ENCODE data around the gene CD109.
A peak's percentile ranks its signal among the peaks of the same experiment; 100 is the strongest.

CD109 gene

DNA sequence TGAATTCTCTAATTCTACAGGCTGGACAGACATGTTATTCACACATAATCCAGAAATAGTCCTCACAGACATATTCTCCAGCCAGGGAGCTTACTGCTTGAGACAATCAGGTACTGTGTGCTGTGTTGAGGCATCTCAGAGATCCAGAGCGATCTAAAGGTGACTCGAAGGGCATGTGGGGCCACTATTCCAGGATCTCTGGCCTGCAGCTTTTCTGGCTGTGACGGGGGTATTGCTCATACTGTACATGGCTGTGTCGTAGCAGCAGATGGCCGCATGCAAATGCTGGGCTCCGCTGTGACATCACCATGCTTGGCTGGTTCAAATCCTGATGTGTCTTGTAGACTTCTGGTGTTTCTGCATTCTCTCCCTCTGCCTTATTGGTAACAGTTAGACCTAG, 37.8 kb downstream of the CD109 start:
- H3K4me3 ChIP-seq (ENCODE audit: low read depth, low read length): no peak overlapping the region
- H3K18ac ChIP-seq (ENCODE audit: low read length): no peak overlapping the region
- H2AK5ac ChIP-seq (ENCODE audit: low read length): no peak overlapping the region
- H3K14ac ChIP-seq (ENCODE audit: low read length): no peak overlapping the region
- DNase-seq: no peak
- no peak overlapping the region for H4K8ac ChIP-seq (ENCODE audit: low read depth, low read length)
- H3K4me1 ChIP-seq (ENCODE audit: control insufficient read depth in 1 of 2, insufficient read depth in 2 of 2, low read length in 2 of 2): no peaks in the 10 kb centered on the region
- H3K27me3 ChIP-seq (ENCODE audit: insufficient read depth, low read length): no peaks in the 10 kb centered on the region
- H3K9me3 ChIP-seq (ENCODE audit: insufficient read depth, low read depth, low read length): peaks cover 2% of the 10 kb centered on the region
- H2BK120ac ChIP-seq (ENCODE audit: insufficient read depth, low read length, poor library complexity): no peak overlapping the region
- no peak overlapping the region for H3K27ac ChIP-seq (ENCODE audit: low read depth, low read length)
- H3K23ac ChIP-seq (ENCODE audit: low read length): no peak overlapping the region
- H3K4ac ChIP-seq (ENCODE audit: low read depth, low read length): no peak overlapping the region
- H3K4me2 ChIP-seq (ENCODE audit: low read length): no peak overlapping the region
- H3K79me2 ChIP-seq (ENCODE audit: control insufficient read depth, insufficient read depth, low read length, poor library complexity): no peaks in the 10 kb centered on the region
- no peak overlapping the region for H4K91ac ChIP-seq (ENCODE audit: low read depth, low read length)
- no peak overlapping the region for H2BK5ac ChIP-seq (ENCODE audit: low read depth, low read length, poor library complexity)
- no CpG with 5 or more reads among the region's 6 CpGs for WGBS (ENCODE audit: extremely low coverage, insufficient coverage, insufficient read length)
- no peak overlapping the region for H2AFZ ChIP-seq (ENCODE audit: insufficient read depth, low read length, poor library complexity)
- no peaks in the 10 kb centered on the region for H3K79me1 ChIP-seq (ENCODE audit: low read length)
- H3K36me3 ChIP-seq (ENCODE audit: control insufficient read depth in 1 of 2, insufficient read depth in 2 of 2, low read length in 2 of 2): no peaks in the 10 kb centered on the region
- no peak overlapping the region for H2BK12ac ChIP-seq (ENCODE audit: low read length)
- no peak overlapping the region for H4K12ac ChIP-seq (ENCODE audit: low read depth, low read length)
- no peak overlapping the region for H3K9ac ChIP-seq (ENCODE audit: low read length)

DNA sequence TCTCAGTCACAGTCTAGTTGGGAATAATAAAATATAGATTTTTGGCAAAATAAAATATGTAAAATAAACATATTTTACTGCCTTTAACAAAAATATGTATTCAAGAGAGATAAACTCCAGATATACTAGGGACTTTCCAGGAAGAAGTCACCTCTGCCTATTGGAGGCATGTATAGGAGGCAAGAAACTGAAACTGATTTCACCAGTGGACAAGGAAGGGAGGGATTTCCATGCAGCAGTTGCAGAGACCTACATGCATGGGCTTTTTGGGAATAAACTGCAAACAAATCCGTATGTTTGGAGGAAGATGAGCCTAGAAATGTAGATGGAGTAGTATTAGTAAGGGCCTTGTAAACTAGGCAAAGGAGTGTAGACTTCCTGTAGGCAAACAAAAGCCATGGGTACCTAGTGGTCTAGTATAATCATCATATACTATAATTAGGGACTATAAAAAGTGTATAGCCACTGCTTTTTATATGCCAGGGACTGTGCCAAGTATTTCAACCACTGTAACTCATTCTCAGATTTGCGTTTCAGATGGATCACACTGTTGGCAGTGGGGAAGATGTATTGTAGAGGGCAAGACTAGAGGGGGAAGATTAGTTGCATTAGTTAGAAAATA, 38.9 kb downstream of the CD109 start:
- Histone ChIP-seq H2BK12ac (ENCODE audit: low read length) (no peak overlapping the region), H3K4me2 (ENCODE audit: low read length) (no peak overlapping the region), H3K36me3 (ENCODE audit: control insufficient read depth in 1 of 2, insufficient read depth in 2 of 2, low read length in 2 of 2) (no peaks in the 10 kb centered on the region), H3K79me2 (ENCODE audit: control insufficient read depth, insufficient read depth, low read length, poor library complexity) (no peaks in the 10 kb centered on the region), H3K18ac (ENCODE audit: low read length) (no peak overlapping the region), H2BK5ac (ENCODE audit: low read depth, low read length, poor library complexity) (no peak overlapping the region), H3K4ac (ENCODE audit: low read depth, low read length) (no peak overlapping the region), H2AFZ (ENCODE audit: insufficient read depth, low read length, poor library complexity) (no peak overlapping the region), H3K4me1 (ENCODE audit: control insufficient read depth in 1 of 2, insufficient read depth in 2 of 2, low read length in 2 of 2) (no peaks in the 10 kb centered on the region), H2BK120ac (ENCODE audit: insufficient read depth, low read length, poor library complexity) (no peak overlapping the region), H3K9me3 (ENCODE audit: insufficient read depth, low read depth, low read length) (peaks cover 2% of the 10 kb centered on the region), H4K8ac (ENCODE audit: low read depth, low read length) (no peak overlapping the region), H3K14ac (ENCODE audit: low read length) (no peak overlapping the region), H2AK5ac (ENCODE audit: low read length) (no peak overlapping the region), H4K12ac (ENCODE audit: low read depth, low read length) (no peak overlapping the region), H3K23ac (ENCODE audit: low read length) (no peak overlapping the region), H3K79me1 (ENCODE audit: low read length) (no peaks in the 10 kb centered on the region), H4K91ac (ENCODE audit: low read depth, low read length) (no peak overlapping the region), H3K27ac (ENCODE audit: low read depth, low read length) (no peak overlapping the region), H3K4me3 (ENCODE audit: low read depth, low read length) (no peak overlapping the region), H3K9ac (ENCODE audit: low read length) (no peak overlapping the region), H3K27me3 (ENCODE audit: insufficient read depth, low read length) (no peaks in the 10 kb centered on the region)
- no peak for DNase-seq
- no CpG with 5 or more reads among the region's 2 CpGs for WGBS (ENCODE audit: extremely low coverage, insufficient coverage, insufficient read length)

DNA sequence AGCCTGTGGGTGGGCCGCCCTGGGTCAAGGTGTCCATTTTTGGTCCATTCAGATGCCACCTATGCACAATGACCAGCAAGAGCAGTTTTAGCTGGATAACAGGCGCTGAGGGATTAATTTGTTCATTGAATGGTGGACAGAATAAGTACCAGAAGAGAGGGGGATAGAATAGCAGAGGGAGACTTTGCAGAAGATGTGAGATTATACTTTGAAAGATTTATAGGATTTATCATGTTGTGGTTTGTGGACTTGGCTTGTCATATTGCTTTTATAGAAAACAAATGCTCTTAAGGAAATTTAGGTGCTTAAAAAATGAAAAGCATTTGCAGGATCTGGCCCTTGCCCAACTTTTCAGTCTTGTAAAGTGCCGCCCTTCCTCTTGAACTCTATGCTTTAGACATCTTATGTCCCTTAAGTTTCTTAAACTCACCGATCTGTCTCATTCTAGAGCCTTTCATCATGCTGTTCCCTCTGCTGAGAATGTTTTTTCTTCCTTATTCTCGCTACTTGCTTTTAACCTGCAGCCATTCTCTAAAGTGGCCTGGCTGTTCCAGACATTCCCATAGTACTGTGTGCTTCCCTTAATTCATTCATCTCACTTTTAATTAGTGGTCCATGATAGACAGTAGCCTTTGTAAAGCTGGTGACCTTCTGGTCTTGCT, 42.5 kb downstream of the CD109 start:
- H2AK5ac ChIP-seq (ENCODE audit: low read length): no peak overlapping the region
- no peak overlapping the region for H3K4me3 ChIP-seq (ENCODE audit: low read depth, low read length)
- no peaks in the 10 kb centered on the region for H3K79me2 ChIP-seq (ENCODE audit: control insufficient read depth, insufficient read depth, low read length, poor library complexity)
- H4K91ac ChIP-seq (ENCODE audit: low read depth, low read length): no peak overlapping the region
- DNase-seq: no peak
- WGBS (ENCODE audit: extremely low coverage, insufficient coverage, insufficient read length): no CpG with 5 or more reads among the region's 5 CpGs
- H3K18ac ChIP-seq (ENCODE audit: low read length): no peak overlapping the region
- H3K27ac ChIP-seq (ENCODE audit: low read depth, low read length): no peak overlapping the region
- H3K9ac ChIP-seq (ENCODE audit: low read length): no peak overlapping the region
- no peak overlapping the region for H2BK5ac ChIP-seq (ENCODE audit: low read depth, low read length, poor library complexity)
- H4K8ac ChIP-seq (ENCODE audit: low read depth, low read length): no peak overlapping the region
- H3K36me3 ChIP-seq (ENCODE audit: control insufficient read depth in 1 of 2, insufficient read depth in 2 of 2, low read length in 2 of 2): no peaks in the 10 kb centered on the region
- H3K23ac ChIP-seq (ENCODE audit: low read length): no peak overlapping the region
- H3K4ac ChIP-seq (ENCODE audit: low read depth, low read length): no peak overlapping the region
- H2BK12ac ChIP-seq (ENCODE audit: low read length): no peak overlapping the region
- H3K79me1 ChIP-seq (ENCODE audit: low read length): no peaks in the 10 kb centered on the region
- H3K4me2 ChIP-seq (ENCODE audit: low read length): no peak overlapping the region
- H3K27me3 ChIP-seq (ENCODE audit: insufficient read depth, low read length): no peaks in the 10 kb centered on the region
- peaks cover 2% of the 10 kb centered on the region for H3K9me3 ChIP-seq (ENCODE audit: insufficient read depth, low read depth, low read length)
- no peak overlapping the region for H2AFZ ChIP-seq (ENCODE audit: insufficient read depth, low read length, poor library complexity)
- H3K14ac ChIP-seq (ENCODE audit: low read length): no peak overlapping the region
- no peak overlapping the region for H2BK120ac ChIP-seq (ENCODE audit: insufficient read depth, low read length, poor library complexity)
- H3K4me1 ChIP-seq (ENCODE audit: control insufficient read depth in 1 of 2, insufficient read depth in 2 of 2, low read length in 2 of 2): no peaks in the 10 kb centered on the region
- H4K12ac ChIP-seq (ENCODE audit: low read depth, low read length): no peak overlapping the region

DNA sequence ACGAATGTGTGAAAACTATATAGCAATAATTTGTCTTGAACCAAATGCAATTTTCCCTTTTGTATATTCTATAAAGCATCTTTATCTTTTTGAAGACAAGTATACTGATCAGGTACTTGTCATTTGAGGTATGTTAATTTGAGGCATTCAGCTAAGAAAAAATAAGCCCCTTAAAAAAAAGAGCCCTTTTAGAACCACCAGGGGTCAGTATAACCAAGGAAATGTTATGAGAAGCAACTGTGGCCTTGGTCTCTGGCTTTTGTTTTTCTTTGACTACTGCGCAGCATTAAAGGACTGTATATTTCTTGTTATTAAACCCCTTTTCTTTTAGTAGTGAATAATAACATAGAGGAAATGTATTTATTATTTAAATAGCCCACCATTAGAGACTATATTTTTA, 43.1 kb downstream of the CD109 start:
- Histone ChIP-seq H4K8ac (ENCODE audit: low read depth, low read length) (no peak overlapping the region), H3K36me3 (ENCODE audit: control insufficient read depth in 1 of 2, insufficient read depth in 2 of 2, low read length in 2 of 2) (no peaks in the 10 kb centered on the region), H2BK5ac (ENCODE audit: low read depth, low read length, poor library complexity) (no peak overlapping the region), H3K9me3 (ENCODE audit: insufficient read depth, low read depth, low read length) (no peaks in the 10 kb centered on the region), H3K27ac (ENCODE audit: low read depth, low read length) (no peak overlapping the region), H3K9ac (ENCODE audit: low read length) (no peak overlapping the region), H3K4me2 (ENCODE audit: low read length) (no peak overlapping the region), H4K91ac (ENCODE audit: low read depth, low read length) (no peak overlapping the region), H2BK12ac (ENCODE audit: low read length) (no peak overlapping the region), H3K4ac (ENCODE audit: low read depth, low read length) (no peak overlapping the region), H3K79me2 (ENCODE audit: control insufficient read depth, insufficient read depth, low read length, poor library complexity) (no peaks in the 10 kb centered on the region), H4K12ac (ENCODE audit: low read depth, low read length) (no peak overlapping the region), H3K18ac (ENCODE audit: low read length) (no peak overlapping the region), H2AFZ (ENCODE audit: insufficient read depth, low read length, poor library complexity) (no peak overlapping the region), H3K23ac (ENCODE audit: low read length) (no peak overlapping the region), H3K4me3 (ENCODE audit: low read depth, low read length) (no peak overlapping the region), H2BK120ac (ENCODE audit: insufficient read depth, low read length, poor library complexity) (no peak overlapping the region), H2AK5ac (ENCODE audit: low read length) (no peak overlapping the region), H3K4me1 (ENCODE audit: control insufficient read depth in 1 of 2, insufficient read depth in 2 of 2, low read length in 2 of 2) (no peaks in the 10 kb centered on the region), H3K14ac (ENCODE audit: low read length) (no peak overlapping the region), H3K79me1 (ENCODE audit: low read length) (no peaks in the 10 kb centered on the region), H3K27me3 (ENCODE audit: insufficient read depth, low read length) (no peaks in the 10 kb centered on the region)
- no CpG with 5 or more reads among the region's 2 CpGs for WGBS (ENCODE audit: extremely low coverage, insufficient coverage, insufficient read length)
- DNase-seq: peak; percentile 17 to 86
